ENCODE measurements around the gene ZNF185. TPM values are rescaled to one million over a fixed set of nuclear protein-coding genes. Genes with fewer than 3 reads are reported as not detected.
A peak's percentile ranks its signal among the peaks of the same experiment; 100 is the strongest.

ZNF185 gene
- total RNA-seq, 1 donor from 2014 or later: 17.9 TPM

DNA sequence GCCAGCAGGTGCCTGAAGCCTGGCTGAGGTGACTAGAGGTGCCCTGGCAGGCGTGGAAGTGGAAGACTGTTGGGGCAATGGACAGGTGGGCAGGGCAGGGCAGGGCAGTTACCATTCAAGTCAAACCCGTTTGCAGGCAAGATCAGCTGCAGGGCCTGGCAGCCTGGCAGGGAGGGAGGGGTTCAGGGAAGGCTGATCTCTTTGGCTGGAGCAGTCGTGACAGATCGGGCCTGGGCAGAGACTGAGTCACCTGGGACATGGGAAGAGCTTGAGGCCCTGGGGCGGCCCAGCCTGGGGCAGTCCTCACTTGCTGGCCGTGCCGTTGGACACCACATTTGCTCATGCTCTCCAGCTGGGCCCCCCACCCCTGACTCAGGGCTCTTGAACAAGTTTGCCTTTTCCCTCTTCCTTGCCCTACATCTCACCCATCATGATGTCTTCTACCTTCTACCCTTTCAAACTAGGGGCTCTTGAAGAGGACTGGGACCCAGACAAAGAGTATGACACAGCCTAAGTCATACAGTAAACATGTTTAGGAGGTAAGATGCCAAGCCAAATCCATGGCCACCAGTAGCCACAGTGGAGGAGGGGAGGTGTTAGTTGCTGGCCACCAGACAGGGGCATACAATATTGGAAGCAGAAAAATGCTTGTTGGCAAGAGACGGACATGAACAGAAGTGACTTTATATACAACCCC is 2.0 kb upstream of the ZNF185 start:
- no peak for TF ChIP-seq CTCF (IDR thresholded peaks at IDR 0.05)
- ATAC-seq (peak in 1 of 2 donors; percentile 42), DNase-seq (no peak)
- H3K4me1 ChIP-seq: no peaks in the 10 kb centered on the region
- no peak overlapping the region for H3K4me3 ChIP-seq
- H3K27me3 ChIP-seq (ENCODE audit: low read depth): no peaks in the 10 kb centered on the region
- no peaks in the 10 kb centered on the region for H3K9me3 ChIP-seq
- no peak overlapping the region for H3K27ac ChIP-seq
- intact Hi-C loops (cut with DNase I): no loop called here
- H3K36me3 ChIP-seq: no peaks in the 10 kb centered on the region

DNA sequence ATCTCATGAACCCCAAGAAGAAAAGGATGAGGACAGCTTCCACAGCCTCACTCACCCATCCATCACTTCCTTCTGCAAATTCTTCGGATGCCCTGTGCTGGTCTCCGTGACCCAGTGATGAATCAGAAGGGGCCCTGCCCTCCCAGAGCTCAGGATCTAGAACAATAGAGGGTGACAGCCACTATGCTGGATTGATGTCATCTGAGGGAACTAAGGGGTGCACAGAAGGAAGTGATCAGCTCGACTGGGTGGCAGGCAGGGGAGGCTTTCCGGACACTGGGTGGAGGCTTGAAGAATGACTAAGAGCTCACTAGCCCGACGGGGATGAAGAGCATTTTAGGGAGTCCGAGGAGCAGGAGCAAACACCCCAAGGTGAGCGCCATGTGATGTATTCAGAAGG is 1.4 kb upstream of the ZNF185 start:
- Histone ChIP-seq H3K36me3 (no peaks in the 10 kb centered on the region), H3K4me3 (no peak overlapping the region), H3K27me3 (ENCODE audit: low read depth) (no peaks in the 10 kb centered on the region), H3K9me3 (no peaks in the 10 kb centered on the region), H3K4me1 (no peaks in the 10 kb centered on the region), H3K27ac (no peak overlapping the region)
- intact Hi-C loops (cut with DNase I): no loop called here
- ATAC-seq (no peak), DNase-seq (no peak)
- TF ChIP-seq CTCF (IDR thresholded peaks at IDR 0.05): no peak

GRCh38 chrX:152898442-152898841 is 575 bp downstream of the ZNF185 start:
- DNase-seq: no peak

DNA sequence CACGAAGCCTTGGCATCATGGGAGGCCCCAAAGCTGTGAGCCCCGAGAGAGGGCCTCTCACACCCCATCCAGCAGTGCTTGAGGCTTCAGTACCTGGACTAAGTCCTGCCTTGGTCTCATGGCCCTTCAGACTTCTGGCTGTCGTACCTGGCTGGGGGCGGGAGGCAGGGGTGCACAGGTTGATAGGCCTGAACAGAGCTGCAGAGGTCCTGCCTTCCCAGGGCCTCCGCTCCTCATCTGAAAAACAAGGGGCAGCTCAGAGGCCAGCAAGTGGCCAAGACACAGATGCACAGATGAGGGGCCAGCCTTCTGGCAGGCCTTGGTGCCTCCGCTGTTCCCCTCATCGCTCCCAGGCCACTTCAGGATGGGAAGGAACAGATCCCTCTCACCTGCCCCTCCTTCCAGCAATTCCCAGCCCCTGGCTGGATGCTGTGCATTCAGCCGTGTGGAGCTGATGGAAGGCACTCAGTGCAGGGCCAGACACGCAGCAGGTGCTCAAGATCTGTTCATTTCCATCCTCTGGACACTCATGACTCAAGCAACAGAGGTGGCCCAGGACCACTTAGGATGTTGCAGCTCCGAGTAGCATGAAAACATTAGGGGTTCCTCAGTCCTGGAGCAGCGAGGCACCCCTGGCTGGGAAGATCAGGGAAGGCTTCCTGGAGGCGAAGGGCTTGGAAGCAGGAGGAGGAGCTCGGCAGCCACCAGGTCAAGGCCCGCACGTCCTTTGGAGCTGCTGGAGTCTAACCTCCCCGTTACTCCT is 1.4 kb downstream of the ZNF185 start:
- no peak for DNase-seq
- H3K27ac ChIP-seq: no peak overlapping the region
- intact Hi-C loops (cut with DNase I): no loop called here
- H3K9me3 ChIP-seq: no peaks in the 10 kb centered on the region
- H3K4me1 ChIP-seq: no peaks in the 10 kb centered on the region
- TF ChIP-seq CTCF (IDR thresholded peaks at IDR 0.05): no peak
- H3K27me3 ChIP-seq (ENCODE audit: low read depth): no peaks in the 10 kb centered on the region
- no peak for ATAC-seq
- H3K36me3 ChIP-seq: no peaks in the 10 kb centered on the region
- no peak overlapping the region for H3K4me3 ChIP-seq

More at GRCh38 chrX:152898442-152898841, 575 bp downstream of the ZNF185 start:
- H3K4me3 ChIP-seq: peak overlapping the region; percentile 44
- H3K27me3 ChIP-seq (ENCODE audit: low read depth): no peaks in the 10 kb centered on the region
- TF ChIP-seq CTCF (IDR thresholded peaks at IDR 0.05): no peak
- no peaks in the 10 kb centered on the region for H3K36me3 ChIP-seq
- no peaks in the 10 kb centered on the region for H3K9me3 ChIP-seq
- intact Hi-C loops (cut with DNase I): no loop called here
- no peak overlapping the region for H3K27ac ChIP-seq
- no peaks in the 10 kb centered on the region for H3K4me1 ChIP-seq
- no peak for ATAC-seq

GRCh38 chrX:152899874-152900719 is 2.2 kb downstream of the ZNF185 start:
- H3K9me3 ChIP-seq: no peaks in the 10 kb centered on the region
- no peaks in the 10 kb centered on the region for H3K27me3 ChIP-seq (ENCODE audit: low read depth)
- DNase-seq (no peak), ATAC-seq (no peak)
- no peaks in the 10 kb centered on the region for H3K4me1 ChIP-seq
- H3K4me3 ChIP-seq: no peak overlapping the region
- no peak for TF ChIP-seq CTCF (IDR thresholded peaks at IDR 0.05)
- intact Hi-C loops (cut with DNase I): no loop called here
- H3K27ac ChIP-seq: no peak overlapping the region
- no peaks in the 10 kb centered on the region for H3K36me3 ChIP-seq

Data from lower lobe of right lung (tissue), 2 donors.